ENCODE results near the gene MIGA2.

GRCh38 chr9:129023036-129023907 lies 13.2 kb upstream of the MIGA2 start:
- no peak for TF ChIP-seq POLR2A (IDR thresholded peaks at IDR 0.05)
- no peak for TF ChIP-seq CTCF (IDR thresholded peaks at IDR 0.05)
